Effector memory CD4-positive, alpha-beta T cell (primary cell): ENCODE results near the gene DYRK1B.
"Not testable (repeated sequence)": the region's sequence is repeated elsewhere in the genome, so short reads cannot be mapped to it uniquely, and the experiment has no call there.

Experiments used
- DNase-seq, 3 donors: peaks; one replicate each; pipeline ENCODE4 v3.0.0-alpha.2; 2020
- H3K27ac ChIP-seq: 2 replicates; pipeline ENCODE4 v1.7.0; 2013; ENCODE audit warnings: mild to moderate bottlenecking, low read length, moderate library complexity; ENCODE audit not compliant: insufficient read depth, poor library complexity, severe bottlenecking
- H3K27me3 ChIP-seq: replicated peaks from 2 replicates; pipeline ENCODE4 v1.7.0; 2013; ENCODE audit warnings: mild to moderate bottlenecking, low read length; ENCODE audit not compliant: insufficient read depth, control insufficient read depth, poor library complexity, severe bottlenecking
- H3K36me3 ChIP-seq: 2 replicates; pipeline ENCODE4 v1.7.0; 2013; ENCODE audit warnings: mild to moderate bottlenecking, low read length, moderate library complexity; ENCODE audit not compliant: control insufficient read depth, insufficient read depth
- H3K4me1 ChIP-seq: 2 replicates; pipeline ENCODE4 v1.7.0; 2013; ENCODE audit warnings: low read length, mild to moderate bottlenecking; ENCODE audit not compliant: control insufficient read depth, insufficient read depth, poor library complexity, severe bottlenecking
- H3K4me3 ChIP-seq: 2 replicates; pipeline ENCODE4 v1.7.0; 2013; ENCODE audit warnings: low read length, low read depth, mild to moderate bottlenecking; ENCODE audit not compliant: insufficient read depth, poor library complexity, severe bottlenecking
- H3K9me3 ChIP-seq: 2 replicates; pipeline ENCODE4 v1.7.0; 2013; ENCODE audit warnings: mild to moderate bottlenecking, low read length, moderate library complexity; ENCODE audit not compliant: control insufficient read depth

DYRK1B gene

GRCh38 chr19:39814595-39814994 lies 19.4 kb downstream of the DYRK1B start:
- no peak overlapping the region for H3K4me3 ChIP-seq
- H3K27ac ChIP-seq, result no peak overlapping the region
- H3K27me3 ChIP-seq, result no peaks in the 10 kb centered on the region
- no peaks in the 10 kb centered on the region for H3K9me3 ChIP-seq
- peaks cover 5% of the 10 kb centered on the region for H3K36me3 ChIP-seq
- DNase-seq, result no peak
- no peaks in the 10 kb centered on the region for H3K4me1 ChIP-seq

- not testable (repeated sequence) for H3K27me3 ChIP-seq, H3K9me3 ChIP-seq, H3K4me1 ChIP-seq, H3K4me3 ChIP-seq, H3K36me3 ChIP-seq, DNase-seq, H3K27ac ChIP-seq
Observed at GRCh38 chr19:39814111-39814510, 19.9 kb downstream of the DYRK1B start.

- Histone ChIP-seq H3K4me3 (no peak overlapping the region), H3K36me3 (peaks cover 5% of the 10 kb centered on the region)
- DNase-seq, result no peak
Observed at GRCh38 chr19:39813264-39813993, 20.5 kb downstream of the DYRK1B start.

GRCh38 chr19:39811064-39811463 lies 22.9 kb downstream of the DYRK1B start:
- Histone ChIP-seq H3K4me3 (no peak overlapping the region), H3K4me1 (no peaks in the 10 kb centered on the region), H3K27ac (no peak overlapping the region), H3K9me3 (no peaks in the 10 kb centered on the region), H3K36me3 (no peaks in the 10 kb centered on the region), H3K27me3 (no peaks in the 10 kb centered on the region)
- DNase-seq, result no peak

More at GRCh38 chr19:39813264-39813993, 20.5 kb downstream of the DYRK1B start:
- H3K4me1 ChIP-seq, result no peaks in the 10 kb centered on the region
- H3K27ac ChIP-seq, result no peak overlapping the region
- no peaks in the 10 kb centered on the region for H3K9me3 ChIP-seq
- H3K27me3 ChIP-seq, result no peaks in the 10 kb centered on the region

GRCh38 chr19:39810424-39810823 lies 23.5 kb downstream of the DYRK1B start:
- Histone ChIP-seq H3K36me3 (no peaks in the 10 kb centered on the region), H3K27ac (no peak overlapping the region), H3K9me3 (no peaks in the 10 kb centered on the region), H3K27me3 (no peaks in the 10 kb centered on the region), H3K4me1 (no peaks in the 10 kb centered on the region), H3K4me3 (no peak overlapping the region)
- no peak for DNase-seq

- no peaks in the 10 kb centered on the region for H3K4me1 ChIP-seq
- no peaks in the 10 kb centered on the region for H3K9me3 ChIP-seq
- no peaks in the 10 kb centered on the region for H3K36me3 ChIP-seq
- no peak overlapping the region for H3K27ac ChIP-seq
- no peaks in the 10 kb centered on the region for H3K27me3 ChIP-seq
- DNase-seq, result no peak
- no peak overlapping the region for H3K4me3 ChIP-seq
Observed at GRCh38 chr19:39809368-39809767, 24.6 kb downstream of the DYRK1B start.

GRCh38 chr19:39808688-39809087 lies 25.3 kb downstream of the DYRK1B start:
- not testable (repeated sequence) for H3K27me3 ChIP-seq, H3K4me3 ChIP-seq, H3K27ac ChIP-seq, H3K9me3 ChIP-seq, H3K4me1 ChIP-seq, H3K36me3 ChIP-seq, DNase-seq

GRCh38 chr19:39807846-39808364 lies 26.1 kb downstream of the DYRK1B start:
- Histone ChIP-seq H3K9me3 (no peaks in the 10 kb centered on the region), H3K27ac (no peak overlapping the region), H3K27me3 (peaks cover 2% of the 10 kb centered on the region), H3K4me1 (no peaks in the 10 kb centered on the region), H3K36me3 (no peaks in the 10 kb centered on the region), H3K4me3 (no peak overlapping the region)
- DNase-seq, result no peak

- H3K27ac ChIP-seq, result no peak overlapping the region
- no peak for DNase-seq
- no peaks in the 10 kb centered on the region for H3K9me3 ChIP-seq
Observed at GRCh38 chr19:39805104-39805503, 28.9 kb downstream of the DYRK1B start.

GRCh38 chr19:39802958-39803357 lies 31.0 kb downstream of the DYRK1B start:
- DNase-seq, result no peak
- Histone ChIP-seq H3K9me3 (no peaks in the 10 kb centered on the region), H3K27ac (no peak overlapping the region), H3K27me3 (peaks cover 5% of the 10 kb centered on the region), H3K36me3 (no peaks in the 10 kb centered on the region), H3K4me1 (no peaks in the 10 kb centered on the region), H3K4me3 (no peak overlapping the region)

More at GRCh38 chr19:39805104-39805503, 28.9 kb downstream of the DYRK1B start:
- peaks cover 5% of the 10 kb centered on the region for H3K27me3 ChIP-seq
- H3K4me3 ChIP-seq, result no peak overlapping the region
- H3K4me1 ChIP-seq, result no peaks in the 10 kb centered on the region
- no peaks in the 10 kb centered on the region for H3K36me3 ChIP-seq
